ENCODE results near the gene CAPN7. TPM values are rescaled to one million over a fixed set of nuclear protein-coding genes. Genes with fewer than 3 reads are reported as not detected.

Gene CAPN7
- total RNA-seq, 2 experiments from 2014 or later, result 25.0 to 27.0 TPM

DNA sequence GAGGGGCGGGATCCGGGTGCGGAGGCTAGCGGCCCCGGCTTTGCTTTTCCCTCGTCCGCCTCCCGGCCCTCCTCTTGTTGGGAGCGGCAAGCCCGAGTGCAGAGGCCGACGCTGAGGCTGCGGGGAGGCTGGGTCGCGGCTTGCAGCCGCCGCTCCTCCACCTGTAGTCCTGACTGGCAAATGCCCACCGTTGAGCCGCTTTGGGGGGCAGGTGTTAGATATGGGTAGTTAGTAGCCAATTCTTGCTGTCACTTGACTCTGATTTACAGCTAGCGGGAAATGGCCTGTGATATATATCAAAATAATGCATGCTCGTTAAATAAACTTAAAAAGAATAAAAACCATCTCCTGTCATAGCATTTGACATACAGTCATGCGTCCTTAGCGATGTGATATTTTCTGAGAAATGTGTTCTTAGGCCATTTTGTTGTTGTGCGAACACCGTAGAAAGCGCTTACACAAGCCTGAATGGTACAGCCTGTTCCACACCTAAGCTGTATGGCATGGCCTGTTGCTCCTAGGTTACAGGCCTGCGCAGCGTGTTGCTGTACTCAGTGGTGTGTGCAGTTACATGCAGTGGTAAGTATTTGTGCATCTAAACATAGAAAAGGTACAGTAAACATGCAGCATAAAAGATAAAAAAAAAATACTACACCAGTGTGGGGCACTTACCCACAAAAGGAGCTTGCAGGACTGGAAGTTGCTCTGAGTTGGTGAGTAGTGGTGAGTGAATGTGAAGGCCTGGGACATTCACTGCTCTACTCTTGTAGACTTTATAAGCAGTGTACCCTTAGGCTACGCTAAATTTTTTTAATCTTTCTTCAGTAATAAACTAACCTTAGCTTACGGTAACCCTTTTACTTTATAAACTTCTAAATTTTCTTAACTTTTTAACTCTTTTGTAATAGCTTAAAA is 873 bp downstream of the CAPN7 start:
- H3K36me3 Mint-ChIP-seq (ENCODE audit: low read depth), result peaks cover 3% of the 10 kb centered on the region
- H3K4me3 Mint-ChIP-seq, result peak overlapping the region; percentile 83
- peak; percentile 50 for DNase-seq
- ChIA-PET POLR2A (no interaction called here), CTCF (interaction anchor here (0.6 to 2.9 kb wide), 15 partner anchors 11 to 1708 kb away, joined by 3 to 14 read pairs (median 4); no protein-coding TSS in a partner anchor)
- H3K9me3 Mint-ChIP-seq, result no peaks in the 10 kb centered on the region
- H3K27me3 Mint-ChIP-seq, result no peaks in the 10 kb centered on the region
- peak overlapping the region; percentile 93 for H3K27ac Mint-ChIP-seq
- H3K4me1 Mint-ChIP-seq, result peaks cover 34% of the 10 kb centered on the region

GRCh38 chr3:15207836-15208504 is 1.9 kb downstream of the CAPN7 start:
- H3K4me3 Mint-ChIP-seq, result peak overlapping the region; percentile 58

DNA sequence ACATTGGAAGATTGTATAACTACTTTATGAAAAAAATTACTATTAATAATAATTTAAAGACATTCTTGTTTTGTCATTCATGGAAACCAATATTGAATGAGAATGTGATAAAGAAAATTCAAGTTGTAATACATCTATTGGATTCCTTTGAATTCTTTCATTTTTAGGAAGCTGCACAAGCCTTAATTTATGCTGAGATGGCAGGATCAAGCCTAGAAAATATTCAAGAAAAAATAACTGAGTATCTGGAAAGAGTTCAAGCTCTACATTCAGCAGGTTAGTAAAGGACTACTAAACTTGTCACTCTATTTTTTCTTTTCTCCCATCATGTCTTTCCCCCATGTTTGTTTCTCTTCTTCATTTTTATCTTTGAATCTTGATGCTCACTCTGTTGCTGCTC is 5.9 kb downstream of the CAPN7 start:
- CTCF ChIA-PET, result interaction anchor here (1.6 to 1.7 kb wide), 2 partner anchors 10 to 12 kb away, joined by 3 to 5 read pairs; no protein-coding TSS in a partner anchor
- peaks cover 22% of the 10 kb centered on the region for H3K36me3 Mint-ChIP-seq (ENCODE audit: low read depth)
- POLR2A ChIA-PET, result no interaction called here
- H3K27ac Mint-ChIP-seq, result no peak overlapping the region
- DNase-seq, result no peak
- peaks cover 18% of the 10 kb centered on the region for H3K4me1 Mint-ChIP-seq
- H3K9me3 Mint-ChIP-seq, result no peaks in the 10 kb centered on the region
- no peak overlapping the region for H3K4me3 Mint-ChIP-seq
- H3K27me3 Mint-ChIP-seq, result no peaks in the 10 kb centered on the region

More at GRCh38 chr3:15207836-15208504, 1.9 kb downstream of the CAPN7 start:
- Mint-ChIP-seq H3K4me1 (peaks cover 33% of the 10 kb centered on the region), H3K27me3 (no peaks in the 10 kb centered on the region), H3K27ac (no peak overlapping the region), H3K9me3 (no peaks in the 10 kb centered on the region), H3K36me3 (ENCODE audit: low read depth) (peaks cover 7% of the 10 kb centered on the region)
- POLR2A ChIA-PET, result interaction anchor here (0.5 kb wide), 1 partner anchor 148 kb away, joined by 3 read pairs; no protein-coding TSS in a partner anchor
- no peak for DNase-seq
- CTCF ChIA-PET, result interaction anchor here (0.6 to 2.9 kb wide), 9 partner anchors 10 to 1709 kb away, joined by 3 to 14 read pairs (median 3); no protein-coding TSS in a partner anchor

DNA sequence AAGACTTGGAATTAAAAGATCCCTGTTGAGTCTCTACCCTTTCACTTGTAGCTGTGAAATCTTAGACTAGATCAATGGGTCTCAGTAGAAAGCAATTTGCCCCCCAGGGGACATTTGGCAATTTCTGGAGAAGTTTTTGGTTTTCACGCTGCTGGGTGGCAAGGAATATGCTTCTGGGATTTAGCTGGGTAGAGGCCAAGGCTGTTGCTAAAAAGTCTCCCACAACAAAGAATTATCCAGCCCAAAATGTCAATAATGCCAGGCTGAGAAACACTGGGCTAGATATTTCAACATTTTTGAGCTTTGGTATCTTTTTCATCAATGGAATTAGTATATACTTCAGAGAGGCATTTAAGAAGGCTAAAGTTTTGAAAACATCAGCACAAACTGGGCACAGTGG is 8.7 kb downstream of the CAPN7 start:
- Mint-ChIP-seq H3K4me1 (peaks cover 8% of the 10 kb centered on the region), H3K27ac (no peak overlapping the region), H3K9me3 (no peaks in the 10 kb centered on the region), H3K27me3 (no peaks in the 10 kb centered on the region), H3K36me3 (ENCODE audit: low read depth) (peaks cover 40% of the 10 kb centered on the region), H3K4me3 (no peak overlapping the region)
- no peak for DNase-seq
- ChIA-PET POLR2A (interaction anchor here (0.6 kb wide), 1 partner anchor 820 kb away, joined by 4 read pairs; no protein-coding TSS in a partner anchor), CTCF (interaction anchor here (0.9 to 1.4 kb wide), 2 partner anchors 9 to 10 kb away, joined by 3 read pairs; partner anchors contain the start of gene CAPN7)

DNA sequence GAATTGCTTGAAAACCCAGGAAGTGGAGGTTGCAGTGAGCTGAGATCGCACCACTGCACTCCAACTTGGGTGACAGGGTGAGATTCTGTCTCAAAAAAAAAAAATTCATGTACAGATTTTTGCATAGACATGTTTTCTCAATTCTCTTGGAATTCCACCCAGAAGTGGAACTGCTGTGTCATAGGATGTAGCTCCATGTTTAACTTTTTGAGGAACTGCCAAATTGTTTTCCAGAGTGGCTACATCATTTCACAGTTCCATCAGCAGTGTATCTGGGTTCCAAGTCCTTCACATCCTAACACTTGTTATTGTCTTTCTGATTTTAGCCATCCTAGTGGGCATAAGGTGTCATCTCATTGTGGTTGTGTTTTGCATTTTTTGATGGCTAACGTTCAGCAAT is 9.9 kb downstream of the CAPN7 start:
- Mint-ChIP-seq H3K9me3 (no peaks in the 10 kb centered on the region), H3K4me1 (peaks cover 6% of the 10 kb centered on the region), H3K4me3 (no peak overlapping the region), H3K27ac (no peak overlapping the region), H3K36me3 (ENCODE audit: low read depth) (peaks cover 48% of the 10 kb centered on the region), H3K27me3 (no peaks in the 10 kb centered on the region)
- POLR2A ChIA-PET, result no interaction called here
- DNase-seq, result no peak
- CTCF ChIA-PET, result interaction anchor here (1.0 kb wide), 1 partner anchor 13 kb away, joined by 3 read pairs; no protein-coding TSS in a partner anchor

GRCh38 chr3:15216501-15216900 is 10.5 kb downstream of the CAPN7 start:
- no peak overlapping the region for H3K27ac Mint-ChIP-seq
- no peak for DNase-seq
- no peaks in the 10 kb centered on the region for H3K27me3 Mint-ChIP-seq
- H3K36me3 Mint-ChIP-seq (ENCODE audit: low read depth), result peaks cover 48% of the 10 kb centered on the region
- H3K4me1 Mint-ChIP-seq, result peaks cover 6% of the 10 kb centered on the region
- ChIA-PET POLR2A (no interaction called here), CTCF (interaction anchor here (1.0 kb wide), 1 partner anchor 14 kb away, joined by 3 read pairs; no protein-coding TSS in a partner anchor)
- no peaks in the 10 kb centered on the region for H3K9me3 Mint-ChIP-seq
- H3K4me3 Mint-ChIP-seq, result no peak overlapping the region

GRCh38 chr3:15217011-15217671 is 11.1 kb downstream of the CAPN7 start:
- POLR2A ChIA-PET, result no interaction called here
- Mint-ChIP-seq H3K9me3 (no peaks in the 10 kb centered on the region), H3K27me3 (no peaks in the 10 kb centered on the region), H3K4me1 (peaks cover 5% of the 10 kb centered on the region), H3K4me3 (no peak overlapping the region), H3K36me3 (ENCODE audit: low read depth) (peaks cover 47% of the 10 kb centered on the region), H3K27ac (no peak overlapping the region)
- DNase-seq, result no peak
- CTCF ChIA-PET, result interaction anchor here (0.9 to 1.5 kb wide), 2 partner anchors 9 to 10 kb away, joined by 3 to 6 read pairs; partner anchors contain the start of gene CAPN7

DNA sequence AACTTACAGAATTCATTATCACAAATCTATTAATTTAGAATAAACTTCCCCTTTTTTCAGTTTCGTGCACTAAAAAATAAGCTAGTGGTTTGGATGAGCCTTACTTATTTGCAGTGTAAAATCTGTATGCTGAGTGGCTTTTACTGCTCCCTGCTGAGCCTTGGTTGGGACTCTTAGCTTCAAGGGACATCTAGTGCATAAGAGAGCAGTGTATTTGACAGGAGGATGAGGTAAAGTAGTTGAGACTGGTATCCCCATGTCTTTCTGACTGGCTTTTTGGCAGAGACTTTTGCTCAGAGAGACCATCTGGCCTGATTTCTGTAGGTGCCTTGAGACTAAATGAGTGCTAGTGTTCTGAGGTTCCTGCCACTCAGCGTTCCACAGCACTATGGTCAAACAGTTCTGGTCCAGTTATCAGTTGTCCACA is 11.8 kb downstream of the CAPN7 start:
- Mint-ChIP-seq H3K4me3 (no peak overlapping the region), H3K27ac (no peak overlapping the region), H3K9me3 (no peaks in the 10 kb centered on the region), H3K4me1 (peaks cover 5% of the 10 kb centered on the region), H3K36me3 (ENCODE audit: low read depth) (peaks cover 49% of the 10 kb centered on the region), H3K27me3 (no peaks in the 10 kb centered on the region)
- CTCF ChIA-PET, result interaction anchor here (0.9 to 1.5 kb wide), 2 partner anchors 9 to 11 kb away, joined by 3 to 6 read pairs; partner anchors contain the start of gene CAPN7
- POLR2A ChIA-PET, result no interaction called here
- no peak for DNase-seq

GRCh38 chr3:15218689-15219088 is 12.6 kb downstream of the CAPN7 start:
- no peaks in the 10 kb centered on the region for H3K9me3 Mint-ChIP-seq
- ChIA-PET CTCF (interaction anchor here (1.3 kb wide), 1 partner anchor 39 kb away, joined by 3 read pairs; no protein-coding TSS in a partner anchor), POLR2A (no interaction called here)
- no peak for DNase-seq
- H3K4me1 Mint-ChIP-seq, result peaks cover 5% of the 10 kb centered on the region
- no peak overlapping the region for H3K4me3 Mint-ChIP-seq
- H3K36me3 Mint-ChIP-seq (ENCODE audit: low read depth), result peaks cover 46% of the 10 kb centered on the region
- no peaks in the 10 kb centered on the region for H3K27me3 Mint-ChIP-seq
- no peak overlapping the region for H3K27ac Mint-ChIP-seq

DNA sequence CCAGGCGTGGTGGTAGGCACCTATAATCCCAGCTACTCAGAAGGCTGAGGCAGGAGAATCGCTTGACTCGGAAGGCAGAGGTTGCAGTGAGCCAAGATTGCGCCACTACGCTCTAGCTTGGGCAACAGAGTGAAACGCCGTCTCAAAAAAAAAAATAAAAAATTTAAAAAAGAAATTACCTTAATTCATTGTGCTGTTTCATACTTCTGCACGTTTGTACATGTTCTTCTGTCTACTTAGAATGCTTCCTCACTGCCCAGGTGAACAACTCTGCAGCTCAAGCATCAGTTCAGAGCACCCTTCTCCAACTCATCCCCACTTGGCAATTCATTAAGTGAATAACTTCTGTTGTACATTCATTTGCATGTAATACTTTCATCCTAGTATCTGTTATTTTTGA is 14.0 kb downstream of the CAPN7 start:
- Mint-ChIP-seq H3K27ac (no peak overlapping the region), H3K36me3 (ENCODE audit: low read depth) (peaks cover 46% of the 10 kb centered on the region), H3K9me3 (no peaks in the 10 kb centered on the region), H3K4me1 (peaks cover 5% of the 10 kb centered on the region), H3K4me3 (no peak overlapping the region), H3K27me3 (no peaks in the 10 kb centered on the region)
- DNase-seq, result no peak
- ChIA-PET POLR2A (no interaction called here), CTCF (interaction anchor here (0.6 to 1.3 kb wide), 2 partner anchors 40 to 48 kb away, joined by 3 to 5 read pairs; no protein-coding TSS in a partner anchor)

GRCh38 chr3:15220661-15221060 is 14.6 kb downstream of the CAPN7 start:
- H3K4me3 Mint-ChIP-seq, result no peak overlapping the region
- H3K27ac Mint-ChIP-seq, result no peak overlapping the region
- DNase-seq, result no peak
- H3K27me3 Mint-ChIP-seq, result no peaks in the 10 kb centered on the region
- peaks cover 40% of the 10 kb centered on the region for H3K36me3 Mint-ChIP-seq (ENCODE audit: low read depth)
- H3K9me3 Mint-ChIP-seq, result no peaks in the 10 kb centered on the region
- POLR2A ChIA-PET, result no interaction called here
- H3K4me1 Mint-ChIP-seq, result peaks cover 5% of the 10 kb centered on the region
- CTCF ChIA-PET, result interaction anchor here (0.6 to 1.3 kb wide), 2 partner anchors 47 to 216 kb away, joined by 3 to 5 read pairs; no protein-coding TSS in a partner anchor

- peaks cover 5% of the 10 kb centered on the region for H3K4me1 Mint-ChIP-seq
- no peaks in the 10 kb centered on the region for H3K9me3 Mint-ChIP-seq
- DNase-seq, result no peak
- ChIA-PET CTCF (interaction anchor here (0.6 to 2.3 kb wide), 7 partner anchors 10 to 46 kb away, joined by 4 to 14 read pairs (median 5); partner anchors contain the start of gene CAPN7), POLR2A (no interaction called here)
- peaks cover 38% of the 10 kb centered on the region for H3K36me3 Mint-ChIP-seq (ENCODE audit: low read depth)
- H3K4me3 Mint-ChIP-seq, result no peak overlapping the region
- H3K27me3 Mint-ChIP-seq, result no peaks in the 10 kb centered on the region
- H3K27ac Mint-ChIP-seq, result no peak overlapping the region
Measured at GRCh38 chr3:15221574-15222217, 15.7 kb downstream of the CAPN7 start.

All from activated CD4-positive, alpha-beta T cell treated with anti-CD3 and anti-CD28 coated beads, Interleukin-2, amount 10 ng/mL, durations not matched to agents 7 days and 5 days (primary cell).